HG03039 (cell line): ENCODE results near the gene TGFB2.
A peak's percentile ranks its signal among the peaks of the same experiment; 100 is the strongest.

Source experiments
- ATAC-seq: cut with Tn5 transposase; IDR thresholded peaks from one replicate; pipeline ENCODE4 v1.9.1; 2021; ENCODE audit warnings: mild to moderate bottlenecking, moderate library complexity; ENCODE audit not compliant: unreplicated experiment

TGFB2 gene

GRCh38 chr1:218357211-218357892 lies 12.2 kb downstream of the TGFB2 start:
- ATAC-seq = no peak

- ATAC-seq = no peak
These were observed 12.7 kb downstream of the TGFB2 start for GRCh38 chr1:218357893-218358232.

- ATAC-seq = no peak
These were observed 16.3 kb downstream of the TGFB2 start for GRCh38 chr1:218361298-218362065.

DNA sequence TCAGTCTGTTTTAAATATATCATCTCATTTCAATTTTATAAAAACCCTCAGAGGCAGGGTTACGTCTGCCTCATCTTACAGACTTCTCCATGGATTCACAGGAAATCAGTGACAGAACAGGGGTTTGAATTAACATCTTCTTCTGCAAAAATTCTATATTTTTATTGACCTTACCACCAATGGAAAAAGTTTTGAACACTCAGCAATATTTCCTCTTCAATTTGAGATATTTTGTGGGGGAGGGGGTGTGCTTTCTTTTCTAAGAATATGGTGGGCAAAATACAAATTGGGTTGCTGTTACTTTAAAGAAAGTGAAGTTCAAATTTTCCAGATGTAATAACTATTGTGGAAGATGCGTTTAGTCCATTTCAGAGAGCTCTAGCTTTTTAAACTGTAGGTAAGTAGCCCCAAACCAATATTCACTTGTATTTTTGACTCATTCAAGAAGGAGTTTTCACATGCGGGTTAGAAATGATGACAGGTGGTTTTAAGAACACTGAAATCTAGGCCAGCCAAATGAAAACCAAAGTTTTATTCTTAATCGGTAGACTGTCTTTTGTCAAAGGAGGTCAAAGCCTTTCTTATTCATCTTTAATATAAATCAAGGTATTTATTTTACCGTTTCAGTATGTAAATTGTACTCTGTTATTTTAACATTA lies 17.4 kb downstream of the TGFB2 start:
- no peak for ATAC-seq

DNA sequence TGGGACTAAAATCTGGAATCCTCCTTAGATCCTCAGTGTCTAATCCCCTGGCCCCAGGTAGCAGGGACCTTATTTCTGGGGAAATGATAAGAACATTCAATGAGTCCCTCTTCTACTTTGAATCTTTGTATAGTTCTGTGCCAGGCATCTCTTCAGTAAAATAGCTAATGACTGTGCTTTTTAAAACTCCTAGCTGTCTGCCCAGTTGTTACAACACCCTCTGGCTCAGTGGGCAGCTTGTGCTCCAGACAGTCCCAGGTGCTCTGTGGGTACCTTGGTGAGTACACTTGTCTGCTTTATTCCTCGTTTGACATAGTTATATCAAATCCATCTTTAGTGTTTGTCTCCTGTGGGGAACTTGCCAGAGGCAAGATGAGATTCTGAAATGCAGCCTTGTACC lies 18.0 kb downstream of the TGFB2 start:
- ATAC-seq = no peak

DNA sequence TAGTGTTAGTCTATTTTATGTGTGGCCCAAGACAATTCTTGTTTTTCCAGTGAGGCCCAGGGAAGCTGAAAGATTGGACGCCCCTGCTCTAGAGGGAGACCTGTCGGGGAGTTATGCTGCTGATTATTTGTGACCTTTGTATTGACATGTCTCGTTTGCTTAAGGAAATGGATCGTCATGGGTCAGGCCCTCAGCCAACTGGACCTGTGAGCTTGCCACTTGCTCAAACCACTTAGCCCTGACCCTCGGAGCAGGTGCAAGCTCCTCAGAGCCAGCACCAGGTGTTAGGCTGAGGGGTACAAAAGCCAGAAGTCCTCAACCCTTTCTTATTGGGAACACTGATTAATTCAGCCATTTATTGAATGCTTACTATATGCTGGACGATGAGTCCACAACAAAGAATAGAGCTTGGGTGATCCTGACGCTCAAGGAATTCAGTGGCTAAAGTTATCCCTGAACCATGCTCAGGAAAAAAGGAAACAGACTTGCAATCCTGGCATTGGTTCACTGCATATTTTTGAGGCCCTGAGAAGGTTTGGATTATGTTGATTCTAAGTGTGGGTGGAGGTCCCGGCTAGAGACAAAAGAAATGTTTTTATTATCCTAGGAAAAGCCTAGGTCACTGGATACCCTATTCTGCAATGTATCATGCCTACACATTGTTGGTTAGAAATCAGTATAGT lies 19.0 kb downstream of the TGFB2 start:
- no peak for ATAC-seq

DNA sequence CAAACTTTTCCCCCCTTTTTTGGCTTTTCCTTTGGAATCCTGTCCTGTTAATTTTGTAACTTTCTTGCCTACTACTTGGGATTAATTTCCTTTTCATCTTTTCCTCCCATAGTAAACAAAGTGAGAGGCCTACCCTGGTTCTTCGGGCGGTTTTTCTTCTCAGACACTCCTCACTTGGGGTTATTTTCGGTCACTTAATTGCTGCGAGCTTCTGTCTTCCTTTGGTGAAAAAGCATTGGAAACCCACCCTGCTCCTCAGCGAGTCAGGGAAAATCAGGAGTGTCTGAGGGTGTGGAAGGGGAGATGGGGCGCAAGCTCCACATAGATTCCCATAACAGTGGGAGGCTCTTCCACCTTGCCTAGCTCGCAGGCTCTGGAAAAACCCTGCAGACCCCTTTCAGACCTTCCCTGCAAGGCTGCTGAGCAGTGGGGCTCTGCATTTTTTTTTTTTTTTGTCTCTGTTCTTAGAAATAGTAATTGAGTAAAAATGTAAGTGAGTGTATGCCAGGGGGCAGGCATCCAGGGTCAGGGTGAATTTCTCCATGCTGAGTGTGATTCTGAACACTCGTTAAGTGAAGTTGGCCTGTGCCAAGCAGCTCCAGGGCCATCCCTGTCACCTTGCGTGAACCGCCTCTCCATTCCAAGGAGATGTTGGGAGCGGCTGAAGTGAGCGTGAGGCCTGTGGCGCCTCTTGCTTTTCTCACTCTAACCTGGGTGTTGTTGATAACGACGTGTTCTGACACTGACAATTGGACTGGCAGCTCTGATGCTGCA lies 20.3 kb downstream of the TGFB2 start:
- no peak for ATAC-seq

DNA sequence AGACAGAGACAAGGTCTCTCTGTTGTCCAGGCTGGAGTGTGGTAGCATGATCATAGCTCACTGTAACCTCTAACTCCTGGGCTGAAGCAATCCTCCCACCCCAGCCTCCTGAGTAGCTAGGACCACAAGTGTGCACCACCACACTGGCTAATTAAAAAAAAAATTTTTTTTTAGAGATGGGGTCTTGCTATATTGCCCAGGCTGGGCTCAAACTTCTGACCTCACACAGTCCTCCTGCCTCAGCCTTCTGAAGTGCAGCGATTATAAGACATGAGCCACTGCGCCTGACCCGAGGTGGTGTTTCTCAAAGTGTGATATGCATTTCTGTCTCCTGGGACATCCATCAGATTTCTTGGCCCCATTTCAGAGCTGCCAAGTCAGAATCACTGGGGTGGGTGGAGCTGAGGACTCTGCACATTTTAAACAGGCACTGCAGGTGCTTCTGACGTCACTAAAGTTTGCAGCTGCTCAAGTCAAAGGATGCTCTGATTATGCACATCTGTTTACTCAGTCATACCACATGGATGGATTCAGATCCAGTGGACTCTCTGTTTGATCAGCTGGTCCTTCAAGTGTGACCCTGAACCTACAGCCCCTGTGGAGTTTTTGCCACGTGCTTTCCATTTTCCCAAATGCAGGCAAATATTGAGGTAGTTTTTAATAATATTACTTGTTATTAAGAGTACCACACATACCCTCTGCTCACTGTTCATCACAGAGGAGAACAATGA lies 21.4 kb downstream of the TGFB2 start:
- no peak for ATAC-seq

DNA sequence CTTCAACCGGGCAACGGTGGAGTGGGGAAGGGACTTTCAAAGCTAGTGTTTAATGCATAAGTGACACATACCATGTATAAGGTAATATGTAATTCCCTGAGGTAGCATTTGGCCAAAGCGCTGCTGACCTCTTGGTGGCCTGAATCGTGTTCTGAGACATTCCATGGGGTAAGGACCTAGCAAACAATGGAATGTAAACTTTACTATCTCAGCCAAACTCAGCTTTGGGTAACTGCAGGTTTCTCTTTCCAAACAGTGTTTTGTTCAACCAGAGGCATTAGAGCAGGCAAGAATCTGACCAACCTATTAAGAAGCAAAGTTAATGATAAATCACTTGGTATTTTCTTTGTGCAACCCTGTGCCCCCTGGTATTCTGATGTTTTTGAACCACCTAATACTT lies 22.0 kb downstream of the TGFB2 start:
- no peak for ATAC-seq

GRCh38 chr1:218368686-218369085 lies 23.6 kb downstream of the TGFB2 start:
- no peak for ATAC-seq

GRCh38 chr1:218369688-218370511 lies 24.8 kb downstream of the TGFB2 start:
- ATAC-seq = no peak

DNA sequence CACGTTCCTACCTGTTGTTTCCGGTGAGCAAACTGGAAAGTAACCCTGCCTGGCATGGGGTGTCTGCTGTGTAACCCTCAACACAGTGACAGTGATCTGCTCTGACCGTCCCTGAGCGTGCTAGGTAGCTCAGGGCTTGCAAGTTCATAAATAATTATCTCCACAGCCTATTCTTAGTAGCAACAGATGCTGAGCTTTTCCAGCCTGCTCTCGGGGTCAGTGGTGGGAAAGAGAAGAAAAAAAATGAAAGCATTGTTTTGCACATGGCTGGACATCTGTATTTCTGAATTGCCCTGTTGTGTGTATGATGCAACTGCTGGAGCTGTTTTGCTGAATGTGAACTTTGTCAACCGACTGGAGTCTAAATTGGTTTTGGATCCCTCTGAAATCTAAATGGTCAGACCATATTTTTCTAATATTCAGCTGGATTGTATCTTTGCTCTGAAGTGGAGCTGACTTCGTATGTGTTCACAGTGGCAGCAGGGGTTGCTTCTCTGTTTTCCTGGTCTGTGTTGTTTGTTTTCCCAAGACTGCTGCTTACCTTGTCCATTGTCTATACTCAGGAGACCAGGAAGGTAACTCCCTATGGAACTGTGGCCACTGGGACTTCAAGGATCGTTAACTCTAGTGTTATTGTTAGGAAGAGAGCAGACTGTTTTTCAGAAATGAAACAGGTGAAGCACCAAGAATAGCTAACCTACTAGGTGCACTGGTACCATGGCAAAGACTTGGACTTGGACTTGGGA lies 27.0 kb downstream of the TGFB2 start:
- ATAC-seq = no peak

GRCh38 chr1:218374401-218375353 lies 29.5 kb downstream of the TGFB2 start:
- no peak for ATAC-seq

GRCh38 chr1:218376722-218377121 lies 31.6 kb downstream of the TGFB2 start:
- ATAC-seq = no peak

GRCh38 chr1:218377143-218377660 lies 32.1 kb downstream of the TGFB2 start:
- peak; percentile 73 for ATAC-seq

DNA sequence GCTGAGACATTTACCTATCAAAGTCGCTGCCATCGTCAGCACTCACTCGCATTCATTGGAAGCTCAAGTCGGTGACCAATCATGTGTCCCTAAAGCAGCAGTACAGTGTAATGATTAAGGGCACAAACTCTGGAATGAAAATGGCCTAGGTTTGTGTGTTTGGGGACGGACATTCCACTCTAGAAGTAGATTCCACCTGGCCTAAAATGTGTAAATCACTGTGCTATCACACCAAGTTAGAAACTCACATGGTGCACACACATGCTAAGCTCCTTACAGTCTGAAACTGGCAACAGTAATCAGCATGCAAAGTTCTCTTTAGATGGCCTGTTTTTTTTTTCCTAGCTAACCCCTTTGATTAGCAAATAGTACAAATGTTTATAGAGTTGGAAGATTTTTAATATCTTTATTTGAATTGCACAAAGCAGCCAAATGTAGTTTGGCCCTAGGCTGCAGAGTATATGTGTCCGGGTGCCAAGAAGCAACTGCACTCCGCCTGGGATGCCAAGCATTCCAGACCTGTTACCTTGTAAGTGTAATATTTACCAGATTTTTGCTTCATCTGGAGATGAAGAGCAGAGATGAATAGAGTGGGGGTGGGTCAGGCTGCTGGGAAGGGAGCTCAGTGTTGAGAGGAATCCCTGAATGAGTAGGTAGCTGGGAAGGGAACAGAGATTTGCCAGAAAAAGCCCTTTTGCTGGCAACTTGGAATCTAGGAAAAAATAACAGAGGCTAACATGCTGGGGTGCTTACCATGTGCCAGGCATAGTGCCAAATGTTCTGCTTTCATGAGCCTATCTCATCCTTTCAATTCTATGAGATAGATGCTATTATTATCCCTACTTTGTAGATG lies 35.2 kb downstream of the TGFB2 start:
- ATAC-seq = no peak
